ENCODE results near the gene C1orf210.

The C1orf210 gene

DNA sequence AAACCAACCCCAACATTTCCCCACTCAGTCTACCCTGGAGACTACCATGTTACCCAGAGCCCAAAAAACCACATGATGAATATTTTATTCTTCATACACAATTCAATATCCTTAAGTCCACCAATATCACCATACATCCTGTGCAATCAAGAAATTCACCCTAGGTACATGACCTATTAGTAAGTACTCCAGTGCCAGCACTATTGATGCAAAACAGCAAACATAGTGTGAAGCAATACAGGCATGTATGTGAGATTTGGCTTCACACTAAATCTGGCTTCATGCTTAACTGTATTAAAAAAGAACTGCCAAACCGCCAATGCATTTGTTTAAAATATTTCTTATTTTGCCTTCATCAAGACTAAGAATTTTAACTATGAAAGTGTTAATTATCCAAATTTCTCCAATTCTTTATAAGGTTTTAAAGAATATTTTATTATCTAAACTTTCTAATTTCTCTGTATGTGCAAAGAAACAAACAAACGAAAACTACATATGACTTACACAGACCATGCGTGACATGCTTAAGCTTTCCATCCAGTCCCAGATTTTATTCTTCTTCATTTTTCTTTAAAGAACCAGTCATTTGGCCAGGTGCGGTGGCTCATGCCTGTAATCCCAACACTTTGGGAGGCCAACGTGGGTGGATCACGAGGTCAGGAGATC, 38.0 kb downstream of the C1orf210 start:
- DNase-seq = no peak

DNA sequence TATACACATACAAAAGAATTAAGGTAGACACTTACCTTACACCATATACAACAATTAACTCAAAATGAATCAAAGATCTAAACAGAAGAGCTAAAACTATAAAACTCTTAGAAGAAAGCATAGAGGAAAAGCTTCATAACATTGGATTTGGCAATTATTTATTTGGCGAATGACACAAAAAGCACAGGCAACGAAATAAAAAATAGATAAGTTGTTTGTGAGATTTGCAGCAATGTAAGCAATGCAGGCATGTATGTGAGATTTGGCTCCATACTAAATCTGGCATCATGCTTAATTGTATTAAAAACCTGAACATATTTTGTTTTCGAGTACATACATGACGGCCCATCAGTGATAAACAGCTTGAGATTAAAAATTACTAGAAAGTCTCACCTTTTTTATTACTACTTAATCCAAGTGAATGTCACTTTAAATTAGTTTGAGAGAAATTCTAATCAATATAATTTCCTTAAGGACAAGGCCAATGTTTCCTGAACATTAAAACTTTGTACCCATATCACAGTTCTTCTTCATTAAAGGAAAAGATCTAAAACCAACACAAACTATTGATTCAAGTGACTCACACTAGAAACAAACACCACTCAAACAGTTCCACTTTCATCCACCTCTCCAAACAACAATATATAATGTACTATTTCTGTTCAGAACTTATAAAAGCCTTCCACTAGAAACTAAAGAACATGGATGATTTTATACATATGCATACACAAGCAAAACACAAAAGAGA, 38.7 kb downstream of the C1orf210 start:
- DNase-seq = no peak

DNA sequence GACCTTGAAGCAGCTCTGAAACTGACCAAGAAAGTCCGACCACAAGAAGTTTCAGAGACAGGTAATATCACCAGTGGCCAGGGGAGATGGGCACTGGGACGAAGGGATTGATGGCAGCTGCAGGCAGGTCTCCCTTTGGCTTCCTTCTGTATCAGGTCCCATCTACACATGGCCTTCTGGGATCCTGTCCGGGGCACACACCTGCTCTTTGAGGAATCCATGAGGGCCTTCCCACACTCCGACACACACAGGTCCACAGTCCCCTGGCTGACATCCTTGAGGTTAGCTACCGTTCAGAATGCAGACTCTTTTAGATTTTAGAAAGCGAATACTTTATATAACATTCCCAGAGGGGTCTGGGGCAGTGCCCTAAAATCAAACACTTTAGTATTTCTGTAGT, 42.1 kb downstream of the C1orf210 start:
- DNase-seq = no peak

DNA sequence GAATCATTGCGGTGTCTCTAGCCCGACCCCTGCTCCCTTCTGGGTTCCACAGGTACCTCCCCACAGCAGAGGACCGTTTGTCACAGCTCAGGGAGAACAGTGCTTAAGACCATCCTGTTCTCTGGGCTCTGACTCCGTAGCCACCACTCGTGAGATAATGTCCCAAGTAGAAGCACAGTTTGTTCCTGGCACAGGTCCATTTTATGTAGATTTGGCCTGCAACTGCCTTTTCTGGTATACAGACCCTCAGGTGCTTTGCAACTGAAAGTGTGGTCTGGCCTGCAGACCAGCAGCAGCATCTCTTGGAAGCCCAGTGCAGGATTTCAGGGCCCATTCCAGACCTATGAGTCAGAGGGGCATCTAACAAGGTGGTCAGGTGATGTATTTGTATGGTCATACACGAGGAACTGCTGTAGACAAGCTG, 44.0 kb downstream of the C1orf210 start:
- no peak for DNase-seq

DNA sequence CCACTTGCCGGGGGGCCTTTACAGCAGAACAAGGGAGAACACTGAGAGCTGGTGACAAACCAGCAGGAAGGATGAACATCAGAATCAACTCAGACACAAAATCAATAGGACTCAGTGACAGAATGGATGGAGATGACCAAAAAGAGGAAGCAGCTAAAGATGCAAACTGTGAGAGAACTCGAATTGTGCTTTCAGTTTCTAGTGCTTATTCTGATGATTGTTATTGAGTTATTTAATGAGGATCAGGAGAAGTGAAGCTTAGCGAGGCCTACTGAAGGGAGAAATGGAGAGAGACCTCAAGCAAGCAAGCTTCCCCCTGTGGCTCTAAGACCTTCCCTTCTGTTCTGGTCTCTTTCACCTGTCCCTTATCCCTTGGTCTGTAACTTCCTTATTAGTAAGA, 45.9 kb downstream of the C1orf210 start:
- DNase-seq = no peak

DNA sequence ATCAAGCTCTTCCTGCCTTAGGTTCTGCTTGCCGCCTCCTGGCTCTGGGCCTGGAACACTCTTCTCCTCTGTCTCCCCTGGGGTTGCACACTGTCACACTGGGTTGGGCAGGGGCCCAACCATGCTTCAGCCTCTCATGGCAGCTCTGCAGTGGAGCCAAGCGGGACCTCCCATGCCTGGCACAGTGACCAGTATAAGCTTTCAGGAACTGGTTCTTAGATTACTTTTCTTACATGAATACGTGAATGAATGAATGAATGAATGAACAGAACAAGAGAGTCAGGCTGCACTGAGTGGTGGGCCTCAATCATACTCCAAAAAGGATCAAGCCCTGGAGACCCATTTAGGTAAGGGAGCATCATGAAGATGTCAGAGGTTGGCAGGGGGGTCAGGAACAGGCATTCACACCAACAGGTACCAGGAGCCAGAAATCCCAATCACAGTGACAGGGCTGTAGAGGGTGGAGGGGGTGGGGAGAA, 46.4 kb downstream of the C1orf210 start:
- no peak for DNase-seq

DNA sequence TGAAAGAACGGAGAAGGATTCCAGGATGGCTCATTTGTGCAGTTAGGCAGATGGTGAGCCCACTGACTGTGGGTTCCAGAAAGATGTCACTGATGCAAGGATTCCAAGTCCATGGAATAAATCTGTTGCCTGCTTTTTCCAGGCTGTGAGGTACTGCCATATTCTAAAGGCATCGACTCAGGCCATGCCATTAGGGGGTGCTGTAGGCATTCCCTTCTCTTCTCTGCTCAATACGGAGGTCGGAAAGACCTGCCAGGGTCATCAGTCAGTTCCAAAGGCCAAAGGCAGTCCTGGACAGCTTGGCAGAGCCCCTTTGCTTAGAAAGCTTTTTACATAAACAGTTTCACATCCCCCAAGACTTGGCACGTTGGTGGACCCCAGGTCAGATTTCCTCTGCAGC, 47.3 kb downstream of the C1orf210 start:
- DNase-seq = peak in 11 of 14 donors; percentile 23 to 73 (median 46)

DNA sequence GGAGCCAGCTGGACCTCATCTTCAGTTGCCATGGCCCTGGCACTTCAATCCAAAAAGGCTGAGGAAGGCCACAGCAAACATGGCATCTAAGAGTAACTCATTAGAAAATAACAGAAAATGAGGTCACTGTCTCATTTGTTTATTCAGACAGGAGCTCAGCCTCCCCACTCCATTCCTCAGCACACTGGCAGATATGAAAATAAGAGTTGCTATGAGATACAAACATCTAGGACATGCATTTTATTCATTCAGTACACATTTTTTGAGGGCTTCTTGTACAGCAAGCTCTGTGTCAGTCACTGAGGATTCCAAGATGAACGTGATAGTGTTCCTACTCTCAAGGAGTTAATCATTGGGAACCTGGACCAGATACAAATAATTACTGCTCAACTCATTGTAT, 48.3 kb downstream of the C1orf210 start:
- no peak for DNase-seq

DNA sequence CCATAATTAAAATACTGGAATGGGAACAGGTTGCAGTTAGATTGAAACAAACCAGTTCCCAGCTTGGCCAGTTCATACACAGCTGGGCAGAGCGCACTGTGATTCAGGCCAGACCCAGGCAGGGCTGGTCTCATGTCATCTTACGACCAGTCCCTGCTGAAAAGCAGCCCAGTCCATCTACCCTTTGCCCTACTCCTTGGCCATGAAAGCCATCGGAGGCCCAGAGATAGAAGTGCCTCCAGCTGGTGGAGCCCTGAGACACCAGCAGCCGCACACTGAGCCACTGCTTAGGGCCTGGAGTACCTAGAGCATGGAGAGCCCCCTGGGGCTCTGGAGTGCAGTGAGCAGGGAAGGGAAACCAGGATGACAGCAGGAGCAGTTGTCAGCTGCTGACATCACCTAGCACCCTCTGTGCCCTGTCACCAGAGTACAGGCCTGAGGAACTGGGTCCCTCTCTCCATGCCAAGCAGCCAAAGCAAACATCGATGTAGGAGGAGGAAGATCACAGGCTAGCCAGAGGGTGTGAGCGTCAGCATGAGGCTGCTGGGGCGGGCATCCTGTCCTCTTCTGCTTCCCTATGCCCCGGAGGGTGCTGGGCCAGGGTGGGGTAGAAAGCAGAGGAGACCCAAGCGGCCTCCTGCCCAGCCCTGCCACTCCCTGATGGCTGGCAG, 49.8 kb downstream of the C1orf210 start:
- DNase-seq = no peak

DNA sequence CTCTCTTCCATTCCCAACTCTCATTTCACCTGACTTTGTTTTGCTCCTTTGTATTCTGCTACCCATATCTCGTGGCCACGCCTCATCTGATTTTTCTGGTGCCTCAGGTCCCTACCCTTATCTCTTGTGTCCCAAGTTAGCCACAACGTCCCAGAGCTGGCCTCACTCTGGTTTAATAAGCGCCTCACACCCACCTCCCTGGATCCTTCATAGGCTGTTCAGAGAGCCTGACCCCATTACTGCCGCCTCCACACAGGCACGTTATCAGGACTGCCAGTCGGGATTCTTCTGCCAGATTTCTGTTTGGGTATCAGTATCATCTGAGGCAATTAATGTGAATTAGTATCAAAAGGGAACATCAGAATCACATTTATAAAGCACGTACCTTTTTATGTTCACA, 50.3 kb downstream of the C1orf210 start:
- no peak for DNase-seq

DNA sequence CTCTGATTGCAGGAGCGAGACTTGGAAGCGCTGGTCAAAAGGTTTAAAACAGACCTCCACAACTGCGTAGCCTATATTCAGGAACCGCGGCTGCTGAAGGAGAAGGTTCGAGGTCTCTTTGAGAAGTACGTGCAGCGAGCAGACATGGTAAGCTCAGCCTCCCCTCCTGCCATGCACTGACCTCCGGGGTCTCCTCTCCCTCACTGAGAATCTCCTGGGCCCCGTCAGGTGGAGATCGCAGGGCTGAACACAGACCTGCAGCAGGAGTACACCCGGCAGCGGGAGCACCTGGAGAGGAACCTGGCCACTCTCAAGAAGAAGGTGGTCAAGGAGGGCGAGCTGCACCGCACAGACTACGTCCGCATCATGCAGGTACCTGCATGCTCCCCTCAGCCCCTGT, 51.1 kb downstream of the C1orf210 start:
- no peak for DNase-seq

DNA sequence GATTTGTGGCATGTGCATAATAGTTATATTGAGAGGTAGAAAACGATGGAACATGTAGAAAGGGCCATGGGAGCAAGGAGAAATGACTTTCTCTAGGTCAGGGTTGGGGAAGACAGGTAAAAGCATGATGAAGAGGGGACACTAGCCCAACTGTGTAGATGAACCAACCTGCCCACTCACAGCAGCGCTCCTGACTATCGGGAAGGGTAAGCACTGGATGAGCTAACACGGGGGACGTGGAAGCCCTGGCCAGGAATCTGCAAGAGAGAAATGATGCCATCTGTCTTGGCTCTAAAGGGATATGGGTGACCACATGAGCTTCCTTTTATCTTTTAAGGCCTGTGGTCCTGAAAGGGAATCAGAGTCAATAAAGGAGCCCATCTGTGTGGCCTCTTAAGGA, 51.8 kb downstream of the C1orf210 start:
- DNase-seq = peak in 1 of 14 donors; percentile 46

DNA sequence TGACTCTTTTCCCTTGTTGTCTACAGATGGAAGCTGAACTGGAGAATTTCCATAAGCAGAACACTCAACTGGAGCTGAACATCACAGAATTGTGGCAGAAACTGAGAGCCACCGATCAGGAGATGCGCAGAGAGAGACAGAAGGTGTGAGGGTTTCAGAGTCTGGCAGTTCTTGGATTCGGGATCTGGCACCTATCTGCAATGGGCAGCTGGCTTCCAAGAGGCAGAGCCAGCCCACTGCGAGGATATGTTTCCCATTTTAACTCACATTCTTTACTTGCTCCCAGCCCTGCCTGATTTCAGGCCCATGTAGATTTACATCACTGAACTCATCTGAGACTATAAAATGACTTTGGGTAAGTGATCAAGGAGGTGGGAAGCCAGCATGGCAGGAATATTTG, 52.9 kb downstream of the C1orf210 start:
- DNase-seq = peak in 1 of 14 donors; percentile 90

DNA sequence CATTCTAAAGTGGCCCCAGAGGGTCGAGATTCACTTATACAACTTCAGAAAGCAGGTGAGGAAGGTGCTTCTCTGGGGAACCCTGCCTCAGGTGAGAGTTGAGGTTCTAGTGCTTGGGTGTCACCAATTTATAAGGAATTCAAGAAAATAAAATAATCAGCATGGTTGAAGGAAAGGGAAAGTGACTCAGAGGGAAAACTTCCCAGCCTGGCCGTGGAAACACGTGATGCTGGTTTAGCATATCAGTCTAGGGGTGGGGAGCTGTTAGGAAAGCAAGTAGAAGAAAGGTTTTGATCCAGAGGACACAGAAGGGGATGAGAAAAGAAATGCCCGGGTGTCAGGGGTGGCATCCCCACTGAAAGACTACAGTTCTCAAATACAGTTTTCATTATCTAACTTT, 53.3 kb downstream of the C1orf210 start:
- DNase-seq = no peak

Measured in C1 segment of cervical spinal cord (tissue), 14 donors.